HG03575 (cell line): ENCODE measurements around the gene SLC24A2.

Source experiments
- ATAC-seq: cut with Tn5 transposase; IDR thresholded peaks from one replicate; pipeline ENCODE4 v1.9.1; 2021; ENCODE audit not compliant: unreplicated experiment, insufficient number of reproducible peaks, low FRiP score; ENCODE audit errors: extremely low read depth

The SLC24A2 gene

DNA sequence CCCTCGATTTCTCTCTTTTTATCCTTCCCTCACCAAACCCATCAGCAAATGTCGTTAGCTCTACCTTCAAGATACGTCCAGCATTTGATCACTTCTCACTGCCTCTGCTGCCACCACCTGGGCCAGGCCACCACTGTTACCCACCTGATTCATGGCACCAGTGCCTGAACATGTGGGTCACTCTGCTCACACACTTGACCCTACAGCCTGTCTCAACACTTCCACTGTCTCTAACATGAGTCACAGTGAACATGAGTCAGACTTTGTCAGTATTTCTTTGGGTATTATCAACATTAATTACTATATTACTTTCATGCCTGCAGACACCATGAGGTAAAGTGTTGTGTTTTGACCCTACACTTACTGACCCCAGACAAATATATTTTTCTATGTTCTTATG, 19.6 kb downstream of the SLC24A2 start:
- no peak for ATAC-seq

DNA sequence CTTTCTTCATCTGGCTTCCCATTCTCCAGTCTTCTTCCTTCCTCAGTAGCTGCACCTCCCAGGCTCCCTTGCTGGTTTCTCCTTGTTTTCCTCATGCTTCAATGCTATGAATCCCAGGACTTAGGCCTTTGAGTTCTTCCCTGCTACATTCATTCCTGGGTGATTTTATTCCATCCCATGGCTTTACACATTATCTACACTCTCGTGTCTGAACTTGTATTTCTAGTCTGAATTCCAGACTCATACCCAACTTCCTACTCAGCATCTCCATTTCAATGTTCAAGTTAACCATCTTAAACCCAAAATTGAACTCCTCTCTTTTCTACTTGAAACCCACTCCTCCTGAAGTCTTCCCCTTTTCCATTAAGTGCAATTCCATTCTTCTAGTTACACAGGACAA, 20.0 kb downstream of the SLC24A2 start:
- ATAC-seq = no peak

DNA sequence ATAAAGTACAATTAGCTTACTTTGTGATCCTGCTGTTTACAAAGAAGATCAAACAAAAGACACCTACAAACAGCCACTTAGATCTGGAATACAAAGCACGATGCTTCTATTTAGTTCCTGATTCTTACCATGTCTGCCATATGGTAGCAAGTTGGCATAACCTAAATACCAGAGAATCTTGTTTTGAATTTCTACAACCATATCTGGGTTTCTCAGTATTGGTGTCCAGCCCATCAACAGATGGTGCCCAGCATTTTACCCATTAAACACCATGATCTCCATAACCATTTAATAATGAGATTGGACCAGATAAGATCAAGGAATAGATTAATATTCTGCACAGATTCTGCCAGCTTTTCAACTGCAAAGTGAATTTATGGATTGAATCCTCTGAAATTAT, 29.8 kb downstream of the SLC24A2 start:
- ATAC-seq = no peak

DNA sequence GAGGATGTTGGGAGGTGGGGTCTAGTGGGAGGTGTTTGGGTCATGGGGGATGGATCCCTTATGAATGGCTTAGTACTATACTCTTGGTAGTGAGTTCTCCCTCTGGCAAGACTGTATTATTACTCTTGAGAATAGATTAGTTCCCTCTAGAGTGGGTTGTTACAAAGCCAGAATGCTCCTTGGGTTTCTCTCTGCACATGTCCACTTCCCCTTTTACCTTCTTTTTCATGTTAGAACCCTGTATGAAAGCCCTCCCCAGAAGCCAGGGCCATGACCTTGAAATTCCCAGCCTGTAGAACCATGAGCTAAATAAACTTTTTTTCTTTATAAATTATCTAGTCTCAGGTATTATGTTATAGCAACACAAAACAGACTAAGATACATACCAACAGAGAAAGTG, 31.1 kb downstream of the SLC24A2 start:
- no peak for ATAC-seq

DNA sequence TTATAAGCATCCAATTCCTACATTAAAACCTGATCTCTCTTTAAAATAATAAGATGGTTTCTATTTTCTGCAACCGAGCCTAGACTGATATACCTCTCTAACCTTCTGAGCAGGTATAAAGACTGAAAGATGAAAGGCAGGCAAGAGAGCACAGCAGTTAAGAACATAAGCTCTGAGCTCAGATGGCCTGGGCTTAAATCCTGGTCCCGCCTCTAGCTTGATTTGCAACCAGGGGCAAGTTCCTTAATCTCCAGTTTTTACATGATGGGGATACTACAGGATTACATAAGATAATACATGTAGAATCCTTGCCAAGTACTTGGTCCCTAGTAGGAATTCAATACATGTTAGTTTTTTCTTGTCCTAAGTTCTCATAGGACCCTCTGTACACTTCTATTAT, 33.9 kb downstream of the SLC24A2 start:
- ATAC-seq = no peak

DNA sequence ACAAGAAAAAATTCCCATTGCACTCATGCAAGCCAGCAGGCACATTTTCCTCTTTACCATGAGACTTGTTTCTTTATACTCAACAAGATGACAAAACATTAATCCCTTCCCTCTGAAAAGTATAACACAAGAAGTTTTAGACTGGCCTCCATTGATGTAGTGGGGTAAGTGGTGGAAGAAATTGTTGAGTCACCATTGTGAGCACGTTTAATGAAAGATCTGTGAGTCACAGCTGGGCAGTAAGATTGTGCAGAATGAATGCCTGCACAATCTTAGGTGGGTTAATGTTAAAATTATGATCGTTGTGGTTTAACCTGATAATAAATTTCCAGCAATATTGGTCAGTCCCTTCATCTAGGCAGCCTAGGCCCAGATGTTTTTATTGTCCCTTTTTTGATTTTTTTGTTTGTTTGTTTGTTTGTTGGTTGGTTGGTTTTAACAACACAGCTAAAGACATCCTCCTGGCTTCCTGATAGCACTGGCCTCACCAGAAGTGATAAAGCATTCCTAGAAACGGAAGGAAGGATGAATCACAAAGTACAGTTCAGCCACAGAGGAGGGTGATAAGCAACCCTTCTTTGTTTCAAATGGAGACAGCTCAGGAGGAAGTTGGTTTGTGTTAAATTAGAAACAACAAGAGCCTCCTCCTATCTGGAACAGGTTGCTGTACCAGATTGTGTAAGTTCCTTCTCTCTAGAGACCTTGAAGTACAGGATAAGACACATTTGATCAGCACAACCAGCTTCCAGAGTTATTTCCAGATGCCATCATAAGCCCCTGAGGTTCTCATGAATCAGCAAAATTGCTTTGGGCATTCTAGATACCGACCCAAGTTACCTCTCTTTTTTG, 40.3 kb downstream of the SLC24A2 start:
- ATAC-seq = no peak

DNA sequence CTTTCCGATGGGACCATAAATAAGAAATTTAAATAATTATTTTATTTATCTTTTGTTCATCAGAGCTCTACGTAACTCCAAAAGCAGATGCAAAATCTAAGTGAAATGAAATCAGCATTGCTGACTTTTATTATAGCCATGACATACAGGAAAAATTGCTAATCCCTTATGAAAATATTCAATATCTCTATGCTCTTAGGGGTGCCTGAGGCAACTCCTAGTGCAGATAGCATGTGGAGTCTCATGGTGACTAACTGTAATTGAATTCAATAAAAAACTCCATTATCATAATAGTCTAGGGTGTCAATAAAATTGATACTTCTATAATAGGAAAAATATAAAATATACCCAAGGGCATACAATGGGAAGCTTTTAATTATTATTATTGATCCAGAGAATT, 42.6 kb downstream of the SLC24A2 start:
- no peak for ATAC-seq

DNA sequence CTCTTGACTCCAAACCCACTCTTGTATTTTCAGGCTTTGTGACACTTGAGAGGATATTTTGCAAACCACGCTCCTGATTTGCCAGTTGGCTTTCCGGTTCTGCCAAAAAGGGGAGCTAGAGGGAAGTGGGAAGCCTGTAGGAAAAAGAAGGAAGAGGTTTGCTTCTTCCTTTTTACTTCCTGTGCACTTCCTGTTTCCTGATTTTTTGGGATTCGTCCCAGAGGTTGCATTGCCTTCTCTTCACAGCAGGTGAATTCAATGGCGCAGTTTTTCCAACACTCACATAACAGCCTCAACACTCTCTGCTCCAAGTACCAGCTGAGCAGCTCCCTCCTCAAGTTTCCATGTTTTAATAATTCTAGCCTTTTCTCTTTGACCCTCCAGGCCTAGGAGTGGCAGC, 47.7 kb downstream of the SLC24A2 start:
- ATAC-seq = no peak
